HL-60/S4 treated with phorbol 12-myristate 13-acetate at 8.2 ng/mL for 4 days and 3 days (cell line): ENCODE results near the gene FGFR4.
"Not testable (repeated sequence)": the region's sequence is repeated elsewhere in the genome, so short reads cannot be mapped to it uniquely, and the experiment has no call there.

ENCODE experiments used
- in situ Hi-C: fragments of 300-500 bp; cut with MboI; formaldehyde crosslinking; loops from 2 replicates; pipeline ENCODE4 v1.15.0; 2022; ENCODE audit warnings: low sequenced_read_pairs

Gene FGFR4

GRCh38 chr5:177086654-177087397, at the start of gene FGFR4:
Gene FGFR4, plus strand, starts transcription at chr5:177086915. Its CDS starts 2,688 bp downstream, at chr5:177089603.
- in situ Hi-C loops: no loop called here

GRCh38 chr5:177036921-177037320, 49.8 kb upstream of the FGFR4 start:
- in situ Hi-C loops: no loop called here

GRCh38 chr5:177040814-177041420, 45.8 kb upstream of the FGFR4 start:
- in situ Hi-C loops: no loop called here

GRCh38 chr5:177041936-177042335, 44.8 kb upstream of the FGFR4 start:
- in situ Hi-C loops: no loop called here

- in situ Hi-C loops: no loop called here
These were observed 43.6 kb upstream of the FGFR4 start for GRCh38 chr5:177043114-177043513.

- in situ Hi-C loops: no loop called here
These were observed 42.8 kb upstream of the FGFR4 start for GRCh38 chr5:177043958-177044357.

GRCh38 chr5:177044641-177045040, 42.1 kb upstream of the FGFR4 start:
- in situ Hi-C loops: no loop called here

- in situ Hi-C loops: no loop called here
These were observed 41.1 kb upstream of the FGFR4 start for GRCh38 chr5:177045631-177046030.

GRCh38 chr5:177048531-177048930, 38.2 kb upstream of the FGFR4 start:
- in situ Hi-C loops: not testable (repeated sequence)

- in situ Hi-C loops: no loop called here
These were observed 37.4 kb upstream of the FGFR4 start for GRCh38 chr5:177049285-177049684.

- in situ Hi-C loops: no loop called here
These were observed 22.0 kb upstream of the FGFR4 start for GRCh38 chr5:177064500-177065277.

GRCh38 chr5:177065491-177065890, 21.2 kb upstream of the FGFR4 start:
- in situ Hi-C loops: no loop called here

GRCh38 chr5:177066224-177066623, 20.5 kb upstream of the FGFR4 start:
- in situ Hi-C loops: no loop called here

- in situ Hi-C loops: no loop called here
These were observed 19.2 kb upstream of the FGFR4 start for GRCh38 chr5:177067503-177067902.

- in situ Hi-C loops: no loop called here
These were observed 16.1 kb upstream of the FGFR4 start for GRCh38 chr5:177070536-177071191.

GRCh38 chr5:177071666-177072385, 14.9 kb upstream of the FGFR4 start:
- in situ Hi-C loops: no loop called here

GRCh38 chr5:177077335-177077734, 9.4 kb upstream of the FGFR4 start:
- in situ Hi-C loops: no loop called here

- in situ Hi-C loops: no loop called here
These were observed 7.1 kb upstream of the FGFR4 start for GRCh38 chr5:177079606-177080005.

GRCh38 chr5:177080265-177080664, 6.5 kb upstream of the FGFR4 start:
- in situ Hi-C loops: no loop called here

GRCh38 chr5:177081859-177082258, 4.9 kb upstream of the FGFR4 start:
- in situ Hi-C loops: no loop called here

- in situ Hi-C loops: no loop called here
These were observed 3.4 kb upstream of the FGFR4 start for GRCh38 chr5:177083357-177083756.
